CD4-positive, CD25-positive, alpha-beta regulatory T cell (primary cell): ENCODE results near the gene MADD. TPM values are rescaled to one million over a fixed set of nuclear protein-coding genes. Genes with fewer than 3 reads are reported as not detected.

ENCODE experiments used
- ATAC-seq, 2 donors: fragments of 150-1000 bp; cut with Tn5 transposase; one replicate each; pipeline ENCODE4 v1.10.0; 2021; ENCODE audit warnings: low read depth in 2 of 2, moderate number of reproducible peaks in 2 of 2, moderate library complexity in 1 of 2
- DNase-seq, 3 donors: peaks; one replicate each; pipeline versions ENCODE4 v3.0.0 to v3.0.0-alpha.2; 2012 to 2022; ENCODE audit warnings: mixed read lengths in 1 of 3
- H3K27ac ChIP-seq: one replicate; pipeline ENCODE4 v1.7.0; 2013; ENCODE audit warnings: mild to moderate bottlenecking, low read length; ENCODE audit not compliant: insufficient read depth, poor library complexity, severe bottlenecking
- H3K27me3 ChIP-seq: one replicate; pipeline ENCODE4 v1.7.0; 2013; ENCODE audit warnings: low read length; ENCODE audit not compliant: control insufficient read depth, insufficient read depth
- H3K36me3 ChIP-seq: one replicate; pipeline ENCODE4 v1.7.0; 2013; ENCODE audit warnings: mild to moderate bottlenecking, low read length, moderate library complexity; ENCODE audit not compliant: control insufficient read depth, insufficient read depth
- H3K4me1 ChIP-seq: 2 replicates; pipeline ENCODE4 v1.7.0; 2013; ENCODE audit warnings: mild to moderate bottlenecking, low read length; ENCODE audit not compliant: insufficient read depth, control insufficient read depth, poor library complexity, severe bottlenecking
- H3K4me3 ChIP-seq: one replicate; pipeline ENCODE4 v1.7.0; 2013; ENCODE audit warnings: low read depth, mild to moderate bottlenecking, low read length, moderate library complexity
- H3K9me3 ChIP-seq, 2 experiments: 1 replicate in 1 of 2; 2 replicates in 1 of 2; pipeline ENCODE4 v1.7.0; 2013; ENCODE audit warnings: low read length in 2 of 2, mild to moderate bottlenecking in 1 of 2, moderate library complexity in 1 of 2; ENCODE audit not compliant: control insufficient read depth in 2 of 2
- H3K27ac Mint-ChIP-seq, 3 donors: one replicate each; pipeline ENCODE4 v1.8.0; 2020 to 2022; ENCODE audit warnings: mild to moderate bottlenecking in 3 of 3, mixed read lengths in 3 of 3, moderate library complexity in 2 of 3
- H3K27me3 Mint-ChIP-seq: one replicate; pipeline ENCODE4 v1.8.0; 2022; ENCODE audit warnings: mild to moderate bottlenecking, mixed read lengths
- H3K36me3 Mint-ChIP-seq: one replicate; pipeline ENCODE4 v1.8.0; 2020; ENCODE audit warnings: mixed read lengths
- H3K4me1 Mint-ChIP-seq, 4 donors: one replicate each; pipeline ENCODE4 v1.8.0; 2020 to 2022; ENCODE audit warnings: mixed read lengths in 4 of 4, mild to moderate bottlenecking in 1 of 4
- H3K4me3 Mint-ChIP-seq, 4 donors: one replicate each; pipeline ENCODE4 v1.8.0; 2020 to 2022; ENCODE audit warnings: mild to moderate bottlenecking in 4 of 4, mixed read lengths in 4 of 4, moderate library complexity in 3 of 4
- H3K9me3 Mint-ChIP-seq, 7 donors: one replicate each; pipeline ENCODE4 v1.8.0; 2020 to 2022; ENCODE audit warnings: mixed read lengths in 7 of 7, mild to moderate bottlenecking in 3 of 7, moderate library complexity in 2 of 7
- polyA plus RNA-seq, 4 donors: library from polyadenylated mRNA; unstranded; fragments of 300-500 nt; fragmentation: Illumina TruSeq; gene quantifications; one replicate each; pipeline ENCODE4 v1.2.3, GENCODE V29; 2021
- total RNA-seq: library from RNA; stranded (reverse); gene quantifications from one replicate; pipeline ENCODE4 v1.2.3, GENCODE V29; 2022

MADD gene
- total and polyA plus RNA-seq, 5 donors from 2014 or later: 17.8 to 179 (median 25.5) TPM

GRCh38 chr11:47375020-47375419 lies 105.1 kb downstream of the MADD start:
- H3K36me3 Mint-ChIP-seq: no peaks in the 10 kb centered on the region
- H3K27ac Mint-ChIP-seq: peak overlapping the region in 2 of 3 donors; percentile 42 to 63

DNA sequence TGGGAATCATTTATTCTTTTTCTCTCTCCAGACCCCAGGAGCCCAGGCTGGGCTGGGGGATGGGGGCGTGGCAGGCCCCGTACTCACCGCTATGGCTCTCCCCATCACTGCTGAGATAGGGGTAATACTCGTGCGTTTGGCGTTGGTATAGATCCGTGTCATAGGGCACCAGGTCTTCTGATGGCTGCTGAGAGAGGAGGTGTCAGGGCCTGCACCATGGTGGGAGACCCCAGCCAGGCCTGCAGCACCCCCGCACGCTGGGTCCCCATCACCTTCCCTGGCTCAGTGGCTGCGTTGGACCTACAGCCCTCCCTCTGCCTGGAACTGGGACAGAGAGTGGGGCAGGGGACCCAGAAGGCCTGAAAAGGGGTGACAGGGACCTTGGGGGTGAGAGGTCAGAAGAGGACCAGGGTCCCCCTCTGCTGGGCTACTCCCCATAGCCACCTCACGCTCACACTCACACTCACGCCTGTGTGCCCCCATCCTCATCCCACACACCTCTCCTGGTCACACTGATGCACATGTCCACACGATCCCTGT lies 105.7 kb downstream of the MADD start:
- Histone ChIP-seq H3K4me1 (peaks cover 6% of the 10 kb centered on the region), H3K36me3 (no peaks in the 10 kb centered on the region), H3K27ac (no peak overlapping the region), H3K9me3 (no peaks in the 10 kb centered on the region), H3K4me3 (no peak overlapping the region), H3K27me3 (no peaks in the 10 kb centered on the region)
- Mint-ChIP-seq H3K4me1 (peaks cover 0 to 8% (median 0%) of the 10 kb centered on the region in 4 donors), H3K9me3 (no peaks in the 10 kb centered on the region), H3K4me3 (no peak overlapping the region), H3K36me3 (no peaks in the 10 kb centered on the region), H3K27ac (peak overlapping the region in 1 of 3 donors; percentile 31), H3K27me3 (peaks cover 4% of the 10 kb centered on the region)
- ATAC-seq (no peak), DNase-seq (no peak)

More at GRCh38 chr11:47375020-47375419, 105.1 kb downstream of the MADD start:
- DNase-seq: no peak
- Mint-ChIP-seq H3K27me3 (peaks cover 4% of the 10 kb centered on the region), H3K4me1 (peaks cover 0 to 8% (median 0%) of the 10 kb centered on the region in 4 donors), H3K4me3 (no peak overlapping the region), H3K9me3 (no peaks in the 10 kb centered on the region)
- Histone ChIP-seq H3K27me3 (no peaks in the 10 kb centered on the region), H3K4me1 (peaks cover 6% of the 10 kb centered on the region), H3K27ac (no peak overlapping the region), H3K4me3 (no peak overlapping the region), H3K9me3 (no peaks in the 10 kb centered on the region), H3K36me3 (no peaks in the 10 kb centered on the region)
- ATAC-seq: no peak

DNA sequence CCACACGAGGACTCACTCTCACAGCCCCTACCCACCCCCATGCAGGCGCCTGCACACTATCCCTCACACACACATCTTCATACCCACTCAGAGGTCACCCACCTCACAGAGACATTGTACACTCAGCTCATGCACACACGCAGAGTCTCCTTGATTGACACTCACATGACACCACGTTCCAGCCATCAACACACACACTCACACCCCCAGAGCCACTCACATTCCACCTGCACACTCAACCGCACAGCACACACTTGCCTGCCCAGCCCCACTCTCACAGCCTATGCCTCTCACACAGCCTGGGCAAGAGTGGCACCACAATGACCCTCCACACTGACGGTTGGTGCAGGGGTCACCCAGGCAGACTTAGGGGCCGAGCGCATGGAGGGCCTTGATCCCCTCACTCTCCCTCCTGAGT lies 106.2 kb downstream of the MADD start:
- H3K36me3 Mint-ChIP-seq: no peaks in the 10 kb centered on the region
- peak overlapping the region in 1 of 3 donors; percentile 31 for H3K27ac Mint-ChIP-seq
- peaks cover 6% of the 10 kb centered on the region for H3K4me1 ChIP-seq
- H3K9me3 Mint-ChIP-seq: no peaks in the 10 kb centered on the region
- H3K4me1 Mint-ChIP-seq: peaks cover 0 to 8% (median 0%) of the 10 kb centered on the region in 4 donors
- no peaks in the 10 kb centered on the region for H3K27me3 ChIP-seq
- no peaks in the 10 kb centered on the region for H3K36me3 ChIP-seq
- H3K27me3 Mint-ChIP-seq: no peaks in the 10 kb centered on the region
- H3K27ac ChIP-seq: no peak overlapping the region
- ATAC-seq: no peak
- no peak overlapping the region for H3K4me3 Mint-ChIP-seq
- H3K4me3 ChIP-seq: no peak overlapping the region
- no peaks in the 10 kb centered on the region for H3K9me3 ChIP-seq
- DNase-seq: no peak

GRCh38 chr11:47376525-47377371 lies 106.8 kb downstream of the MADD start:
- Mint-ChIP-seq H3K27me3 (no peaks in the 10 kb centered on the region), H3K27ac (peak overlapping the region in 1 of 3 donors; percentile 32), H3K4me3 (no peak overlapping the region), H3K4me1 (peaks cover 0 to 8% (median 0%) of the 10 kb centered on the region in 4 donors), H3K9me3 (no peaks in the 10 kb centered on the region), H3K36me3 (no peaks in the 10 kb centered on the region)
- Histone ChIP-seq H3K27ac (no peak overlapping the region), H3K4me1 (peaks cover 6% of the 10 kb centered on the region), H3K36me3 (no peaks in the 10 kb centered on the region), H3K4me3 (no peak overlapping the region), H3K9me3 (no peaks in the 10 kb centered on the region), H3K27me3 (no peaks in the 10 kb centered on the region)
- DNase-seq: no peak
- ATAC-seq: no peak

DNA sequence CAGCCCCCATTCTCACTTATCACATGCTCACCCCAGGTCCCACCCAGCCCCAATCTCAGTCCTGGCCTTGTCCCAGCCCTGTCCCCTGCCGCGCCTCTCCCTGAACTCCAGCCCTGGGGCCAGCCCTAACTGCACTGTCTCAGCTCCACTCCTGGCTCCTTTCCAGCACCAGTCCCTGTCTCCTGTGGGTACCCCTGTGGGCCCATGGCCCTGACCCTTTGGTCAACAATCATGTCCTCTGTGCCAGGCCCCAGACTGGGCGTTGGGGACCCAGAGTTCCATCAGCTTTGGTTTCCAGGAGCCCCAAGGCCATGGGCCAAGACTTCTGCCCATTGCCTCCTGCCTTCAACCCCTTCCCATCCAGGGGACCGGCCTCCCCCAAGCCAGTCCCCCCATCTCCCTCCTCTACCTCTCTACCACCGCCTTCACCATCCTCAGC lies 107.7 kb downstream of the MADD start:
- Mint-ChIP-seq H3K27ac (peak overlapping the region in 1 of 3 donors; percentile 67), H3K9me3 (no peaks in the 10 kb centered on the region)

GRCh38 chr11:47378010-47378835 lies 108.3 kb downstream of the MADD start, which contains the start of gene SPI1:
TSS of gene SPI1 (minus strand) at chr11:47378547. CDS start at chr11:47378353, 194 bp downstream.
- no peaks in the 10 kb centered on the region for H3K27me3 Mint-ChIP-seq
- peak within 1 kb of the TSS in 1 of 3 donors; percentile 67 for H3K27ac Mint-ChIP-seq
- Histone ChIP-seq H3K4me3 (no peak within 1 kb of the TSS), H3K4me1 (peaks cover 6% of the 10 kb centered on the region), H3K27ac (no peak within 1 kb of the TSS), H3K9me3 (no peaks in the 10 kb centered on the region), H3K27me3 (no peaks in the 10 kb centered on the region), H3K36me3 (no peaks in the 10 kb centered on the region)
- H3K4me3 Mint-ChIP-seq: no peak within 1 kb of the TSS
- DNase-seq (peak in 1 of 3 donors; percentile 26), ATAC-seq (peak; percentile 26 to 41)
- no peaks in the 10 kb centered on the region for H3K9me3 Mint-ChIP-seq
- H3K36me3 Mint-ChIP-seq: no peaks in the 10 kb centered on the region
- peaks cover 0 to 11% (median 1%) of the 10 kb centered on the region in 4 donors for H3K4me1 Mint-ChIP-seq

More for the DNA sequence above, 107.7 kb downstream of the MADD start:
- Histone ChIP-seq H3K4me1 (peaks cover 6% of the 10 kb centered on the region), H3K27me3 (no peaks in the 10 kb centered on the region), H3K4me3 (no peak overlapping the region), H3K27ac (no peak overlapping the region), H3K9me3 (no peaks in the 10 kb centered on the region), H3K36me3 (no peaks in the 10 kb centered on the region)
- no peak overlapping the region for H3K4me3 Mint-ChIP-seq
- no peaks in the 10 kb centered on the region for H3K27me3 Mint-ChIP-seq
- DNase-seq (no peak), ATAC-seq (no peak)
- peaks cover 0 to 11% (median 1%) of the 10 kb centered on the region in 4 donors for H3K4me1 Mint-ChIP-seq
- no peaks in the 10 kb centered on the region for H3K36me3 Mint-ChIP-seq

DNA sequence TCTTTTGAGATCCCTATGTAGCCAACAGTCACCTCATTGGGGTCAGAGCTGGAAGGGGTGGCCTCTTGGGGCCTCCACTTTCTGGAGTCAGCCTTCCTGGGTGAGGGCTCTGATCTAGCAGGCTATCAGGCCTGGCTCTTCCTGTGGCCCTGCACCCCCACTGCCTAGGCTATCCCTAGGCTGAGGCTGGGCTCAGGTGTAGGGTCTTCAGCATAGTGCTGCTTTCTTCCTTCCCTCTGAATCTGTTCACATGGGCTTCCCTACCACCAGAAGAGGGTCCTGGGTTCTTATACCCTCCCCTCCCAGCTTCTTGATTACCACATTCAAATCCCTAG lies 108.9 kb downstream of the MADD start:
- H3K27ac ChIP-seq: no peak overlapping the region
- Mint-ChIP-seq H3K4me1 (peaks cover 0 to 11% (median 1%) of the 10 kb centered on the region in 4 donors), H3K9me3 (no peaks in the 10 kb centered on the region), H3K36me3 (no peaks in the 10 kb centered on the region), H3K27me3 (no peaks in the 10 kb centered on the region), H3K27ac (no peak overlapping the region), H3K4me3 (no peak overlapping the region)
- H3K4me1 ChIP-seq: peaks cover 4% of the 10 kb centered on the region
- no peaks in the 10 kb centered on the region for H3K9me3 ChIP-seq
- H3K36me3 ChIP-seq: no peaks in the 10 kb centered on the region
- H3K27me3 ChIP-seq: no peaks in the 10 kb centered on the region
- ATAC-seq (no peak), DNase-seq (no peak)
- H3K4me3 ChIP-seq: no peak overlapping the region
